ENCODE data around the gene NEDD8.

- TF ChIP-seq MAX (IDR thresholded peaks at IDR 0.05; ENCODE audit: low read depth, low read length) (no peak), CTCF (IDR thresholded peaks at IDR 0.05; ENCODE audit: low read depth, low read length) (no peak), POLR2A (IDR thresholded peaks at IDR 0.05; ENCODE audit: extremely low read depth, insufficient read length) (no peak)
These were observed 24.0 kb upstream of the NEDD8 start for GRCh38 chr14:24255931-24256711.

Measured in NB4 (cell line).